Vagina (tissue), 2 donors: ENCODE results near the gene FAM3C.

Experiments
- POLR2A ChIP-seq, 2 donors: fragments of 450-650 bp; IDR thresholded peaks; one replicate each; pipeline ENCODE4 v1.6.1; 2017; ENCODE audit warnings: antibody characterized with exemption in 2 of 2, mild to moderate bottlenecking in 2 of 2, moderate library complexity in 2 of 2
- POLR2AphosphoS5 ChIP-seq, 2 donors: sonication (generic); formaldehyde crosslinking; IDR thresholded peaks; one replicate each; pipeline ENCODE4 v1.9.0; 2017; ENCODE audit warnings: antibody characterized with exemption in 2 of 2, mild to moderate bottlenecking in 2 of 2, low read depth in 1 of 2; ENCODE audit not compliant: insufficient read depth in 1 of 2
- TF ChIP-seq, protein P1 (sequence below), 3 experiments: fragments of 450-650 bp in 2 of 3; fragments of 200-600 bp in 1 of 3; sonication (generic) in 1 of 3; IDR thresholded peaks; one replicate each; pipeline ENCODE4 v1.5.1; 2017 to 2019; ENCODE audit warnings: antibody characterized with exemption in 3 of 3, mild to moderate bottlenecking in 2 of 3, moderate library complexity in 2 of 3

DNA sequence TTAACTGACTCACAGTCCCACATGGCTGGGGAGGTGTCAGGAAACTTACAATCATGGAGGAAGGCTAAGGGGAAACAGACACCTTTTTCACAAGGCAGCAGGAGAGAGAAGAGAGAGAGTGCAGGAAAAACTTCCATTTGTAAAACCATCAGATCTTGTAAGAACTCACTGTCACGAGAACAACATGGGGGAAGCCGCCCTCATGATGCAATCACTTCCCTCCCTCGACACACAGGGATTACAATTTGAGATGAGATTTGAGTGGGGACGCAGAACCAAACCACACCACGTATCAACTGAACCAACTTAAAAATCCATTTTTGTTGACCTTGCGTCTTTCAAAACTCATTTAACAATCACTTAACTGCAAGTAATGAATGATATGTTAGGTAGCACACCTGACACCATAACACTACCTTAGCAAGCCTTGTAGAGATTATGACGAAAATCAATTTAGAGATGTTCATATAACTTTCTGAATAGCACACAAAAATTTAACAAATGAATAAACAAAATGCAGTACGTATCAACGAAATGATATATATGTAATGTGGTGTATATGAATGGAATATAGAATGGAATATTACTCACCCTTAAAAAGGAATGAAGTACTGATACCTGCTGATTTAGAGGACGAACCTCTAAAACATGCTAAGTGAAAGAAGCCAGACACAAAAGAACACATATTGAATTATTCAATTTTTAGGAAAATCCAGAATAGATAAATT lies 3.7 kb downstream of the FAM3C start:
- no peak for TF ChIP-seq POLR2A (IDR thresholded peaks at IDR 0.05)
- TF ChIP-seq, protein P1, sequence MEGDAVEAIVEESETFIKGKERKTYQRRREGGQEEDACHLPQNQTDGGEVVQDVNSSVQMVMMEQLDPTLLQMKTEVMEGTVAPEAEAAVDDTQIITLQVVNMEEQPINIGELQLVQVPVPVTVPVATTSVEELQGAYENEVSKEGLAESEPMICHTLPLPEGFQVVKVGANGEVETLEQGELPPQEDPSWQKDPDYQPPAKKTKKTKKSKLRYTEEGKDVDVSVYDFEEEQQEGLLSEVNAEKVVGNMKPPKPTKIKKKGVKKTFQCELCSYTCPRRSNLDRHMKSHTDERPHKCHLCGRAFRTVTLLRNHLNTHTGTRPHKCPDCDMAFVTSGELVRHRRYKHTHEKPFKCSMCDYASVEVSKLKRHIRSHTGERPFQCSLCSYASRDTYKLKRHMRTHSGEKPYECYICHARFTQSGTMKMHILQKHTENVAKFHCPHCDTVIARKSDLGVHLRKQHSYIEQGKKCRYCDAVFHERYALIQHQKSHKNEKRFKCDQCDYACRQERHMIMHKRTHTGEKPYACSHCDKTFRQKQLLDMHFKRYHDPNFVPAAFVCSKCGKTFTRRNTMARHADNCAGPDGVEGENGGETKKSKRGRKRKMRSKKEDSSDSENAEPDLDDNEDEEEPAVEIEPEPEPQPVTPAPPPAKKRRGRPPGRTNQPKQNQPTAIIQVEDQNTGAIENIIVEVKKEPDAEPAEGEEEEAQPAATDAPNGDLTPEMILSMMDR (IDR thresholded peaks at IDR 0.05): no peak
- no peak for TF ChIP-seq POLR2AphosphoS5 (IDR thresholded peaks at IDR 0.05; ENCODE audit: insufficient read depth in 1 of 2, low read depth in 1 of 2)
